HG03280 (cell line): ENCODE data around the gene ACTRT2.

Experiments used
- ATAC-seq: cut with Tn5 transposase; IDR thresholded peaks from one replicate; pipeline ENCODE4 v1.9.1; 2021; ENCODE audit warnings: mild to moderate bottlenecking, moderate library complexity; ENCODE audit not compliant: unreplicated experiment

ACTRT2 gene

GRCh38 chr1:3016641-3017439 is 4.4 kb upstream of the ACTRT2 start:
- ATAC-seq, result no peak

GRCh38 chr1:3017440-3018050 is 3.7 kb upstream of the ACTRT2 start:
- ATAC-seq, result no peak

- no peak for ATAC-seq
Measured at GRCh38 chr1:3018051-3018471, 3.2 kb upstream of the ACTRT2 start.

GRCh38 chr1:3018576-3018975 is 2.7 kb upstream of the ACTRT2 start:
- no peak for ATAC-seq

- ATAC-seq, result no peak
Measured at GRCh38 chr1:3019007-3019515, 2.2 kb upstream of the ACTRT2 start.

- ATAC-seq, result no peak
Measured at GRCh38 chr1:3019516-3020051, 1.7 kb upstream of the ACTRT2 start.

- ATAC-seq, result no peak
Measured at GRCh38 chr1:3020263-3020909, 881 bp upstream of the ACTRT2 start.

- no peak for ATAC-seq
Measured at GRCh38 chr1:3021801-3022401, 634 bp downstream of the ACTRT2 start.

- no peak for ATAC-seq
Measured at GRCh38 chr1:3022511-3022973, 1.3 kb downstream of the ACTRT2 start.

GRCh38 chr1:3022976-3023375 is 1.7 kb downstream of the ACTRT2 start:
- ATAC-seq, result no peak

GRCh38 chr1:3024019-3024418 is 2.8 kb downstream of the ACTRT2 start:
- ATAC-seq, result no peak

- ATAC-seq, result no peak
Measured at GRCh38 chr1:3024588-3024987, 3.3 kb downstream of the ACTRT2 start.

- ATAC-seq, result no peak
Measured at GRCh38 chr1:3026124-3026523, 4.9 kb downstream of the ACTRT2 start.

- no peak for ATAC-seq
Measured at GRCh38 chr1:3026581-3027391, 5.5 kb downstream of the ACTRT2 start.

GRCh38 chr1:3027611-3028371 is 6.5 kb downstream of the ACTRT2 start:
- ATAC-seq, result no peak

GRCh38 chr1:3028531-3029282 is 7.4 kb downstream of the ACTRT2 start:
- no peak for ATAC-seq

- no peak for ATAC-seq
Measured at GRCh38 chr1:3029481-3029961, 8.3 kb downstream of the ACTRT2 start.

GRCh38 chr1:3029991-3030662 is 8.9 kb downstream of the ACTRT2 start:
- ATAC-seq, result no peak
